ENCODE results near the gene LARGE2.

The LARGE2 gene

DNA sequence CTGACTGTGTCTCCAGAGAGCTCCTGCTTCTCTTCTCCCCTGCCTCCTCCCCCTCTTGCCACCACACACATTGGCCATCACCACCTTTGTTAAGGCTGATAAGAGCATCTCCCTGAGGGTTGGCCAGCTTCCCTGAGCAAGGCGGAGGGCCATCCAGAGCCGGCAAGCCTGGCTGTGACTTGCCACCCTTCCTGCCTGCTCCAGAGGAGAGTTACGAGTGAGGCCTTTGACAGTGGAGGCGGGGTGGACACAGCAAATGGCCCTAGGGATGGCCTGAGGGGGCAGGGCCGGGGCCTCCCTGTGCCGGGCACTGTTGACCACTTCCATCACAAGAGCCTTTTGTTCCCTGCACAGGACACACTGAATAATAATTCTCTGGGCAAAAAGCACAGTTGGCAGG is 20.8 kb upstream of the LARGE2 start:
- no peak for ATAC-seq
- TF ChIP-seq RARB (CRISPR knock-in tag; IDR thresholded peaks at IDR 0.05) = no peak
- no peak for TF ChIP-seq PPARA (CRISPR knock-in tag; IDR thresholded peaks at IDR 0.05; ENCODE audit: borderline replicate concordance)
- no peak for TF ChIP-seq CSDC2 (CRISPR knock-in tag; IDR thresholded peaks at IDR 0.05)
- no peak for TF ChIP-seq SNAI2 (CRISPR knock-in tag; IDR thresholded peaks at IDR 0.05)
- TF ChIP-seq, protein P1, sequence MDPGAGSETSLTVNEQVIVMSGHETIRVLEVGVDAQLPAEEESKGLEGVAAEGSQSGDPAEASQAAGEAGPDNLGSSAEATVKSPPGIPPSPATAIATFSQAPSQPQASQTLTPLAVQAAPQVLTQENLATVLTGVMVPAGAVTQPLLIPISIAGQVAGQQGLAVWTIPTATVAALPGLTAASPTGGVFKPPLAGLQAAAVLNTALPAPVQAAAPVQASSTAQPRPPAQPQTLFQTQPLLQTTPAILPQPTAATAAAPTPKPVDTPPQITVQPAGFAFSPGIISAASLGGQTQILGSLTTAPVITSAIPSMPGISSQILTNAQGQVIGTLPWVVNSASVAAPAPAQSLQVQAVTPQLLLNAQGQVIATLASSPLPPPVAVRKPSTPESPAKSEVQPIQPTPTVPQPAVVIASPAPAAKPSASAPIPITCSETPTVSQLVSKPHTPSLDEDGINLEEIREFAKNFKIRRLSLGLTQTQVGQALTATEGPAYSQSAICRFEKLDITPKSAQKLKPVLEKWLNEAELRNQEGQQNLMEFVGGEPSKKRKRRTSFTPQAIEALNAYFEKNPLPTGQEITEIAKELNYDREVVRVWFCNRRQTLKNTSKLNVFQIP (CRISPR knock-in tag; IDR thresholded peaks at IDR 0.05; ENCODE audit: borderline replicate concordance, low read depth) = no peak
- TF ChIP-seq OSR1 (CRISPR knock-in tag; IDR thresholded peaks at IDR 0.05) = no peak
- TF ChIP-seq BACH2 (CRISPR knock-in tag; IDR thresholded peaks at IDR 0.05; ENCODE audit: borderline replicate concordance) = no peak
- no peak for TF ChIP-seq TOX (CRISPR knock-in tag; IDR thresholded peaks at IDR 0.05; ENCODE audit: borderline replicate concordance)
- TF ChIP-seq ISL1 (CRISPR knock-in tag; IDR thresholded peaks at IDR 0.05) = no peak
- TF ChIP-seq, protein P2, sequence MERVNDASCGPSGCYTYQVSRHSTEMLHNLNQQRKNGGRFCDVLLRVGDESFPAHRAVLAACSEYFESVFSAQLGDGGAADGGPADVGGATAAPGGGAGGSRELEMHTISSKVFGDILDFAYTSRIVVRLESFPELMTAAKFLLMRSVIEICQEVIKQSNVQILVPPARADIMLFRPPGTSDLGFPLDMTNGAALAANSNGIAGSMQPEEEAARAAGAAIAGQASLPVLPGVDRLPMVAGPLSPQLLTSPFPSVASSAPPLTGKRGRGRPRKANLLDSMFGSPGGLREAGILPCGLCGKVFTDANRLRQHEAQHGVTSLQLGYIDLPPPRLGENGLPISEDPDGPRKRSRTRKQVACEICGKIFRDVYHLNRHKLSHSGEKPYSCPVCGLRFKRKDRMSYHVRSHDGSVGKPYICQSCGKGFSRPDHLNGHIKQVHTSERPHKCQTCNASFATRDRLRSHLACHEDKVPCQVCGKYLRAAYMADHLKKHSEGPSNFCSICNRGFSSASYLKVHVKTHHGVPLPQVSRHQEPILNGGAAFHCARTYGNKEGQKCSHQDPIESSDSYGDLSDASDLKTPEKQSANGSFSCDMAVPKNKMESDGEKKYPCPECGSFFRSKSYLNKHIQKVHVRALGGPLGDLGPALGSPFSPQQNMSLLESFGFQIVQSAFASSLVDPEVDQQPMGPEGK (CRISPR knock-in tag; IDR thresholded peaks at IDR 0.05; ENCODE audit: borderline replicate concordance) = no peak
- no peak for TF ChIP-seq GLIS3 (CRISPR knock-in tag; IDR thresholded peaks at IDR 0.05)
- TF ChIP-seq, protein P3, sequence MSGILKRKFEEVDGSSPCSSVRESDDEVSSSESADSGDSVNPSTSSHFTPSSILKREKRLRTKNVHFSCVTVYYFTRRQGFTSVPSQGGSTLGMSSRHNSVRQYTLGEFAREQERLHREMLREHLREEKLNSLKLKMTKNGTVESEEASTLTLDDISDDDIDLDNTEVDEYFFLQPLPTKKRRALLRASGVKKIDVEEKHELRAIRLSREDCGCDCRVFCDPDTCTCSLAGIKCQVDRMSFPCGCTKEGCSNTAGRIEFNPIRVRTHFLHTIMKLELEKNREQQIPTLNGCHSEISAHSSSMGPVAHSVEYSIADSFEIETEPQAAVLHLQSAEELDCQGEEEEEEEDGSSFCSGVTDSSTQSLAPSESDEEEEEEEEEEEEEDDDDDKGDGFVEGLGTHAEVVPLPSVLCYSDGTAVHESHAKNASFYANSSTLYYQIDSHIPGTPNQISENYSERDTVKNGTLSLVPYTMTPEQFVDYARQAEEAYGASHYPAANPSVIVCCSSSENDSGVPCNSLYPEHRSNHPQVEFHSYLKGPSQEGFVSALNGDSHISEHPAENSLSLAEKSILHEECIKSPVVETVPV (CRISPR knock-in tag; IDR thresholded peaks at IDR 0.05) = no peak
- no peak for TF ChIP-seq ZNF565 (CRISPR knock-in tag; conservative IDR thresholded peaks at IDR 0.05; ENCODE audit: low read depth)
- TF ChIP-seq ESRRG (CRISPR knock-in tag; IDR thresholded peaks at IDR 0.05) = no peak

DNA sequence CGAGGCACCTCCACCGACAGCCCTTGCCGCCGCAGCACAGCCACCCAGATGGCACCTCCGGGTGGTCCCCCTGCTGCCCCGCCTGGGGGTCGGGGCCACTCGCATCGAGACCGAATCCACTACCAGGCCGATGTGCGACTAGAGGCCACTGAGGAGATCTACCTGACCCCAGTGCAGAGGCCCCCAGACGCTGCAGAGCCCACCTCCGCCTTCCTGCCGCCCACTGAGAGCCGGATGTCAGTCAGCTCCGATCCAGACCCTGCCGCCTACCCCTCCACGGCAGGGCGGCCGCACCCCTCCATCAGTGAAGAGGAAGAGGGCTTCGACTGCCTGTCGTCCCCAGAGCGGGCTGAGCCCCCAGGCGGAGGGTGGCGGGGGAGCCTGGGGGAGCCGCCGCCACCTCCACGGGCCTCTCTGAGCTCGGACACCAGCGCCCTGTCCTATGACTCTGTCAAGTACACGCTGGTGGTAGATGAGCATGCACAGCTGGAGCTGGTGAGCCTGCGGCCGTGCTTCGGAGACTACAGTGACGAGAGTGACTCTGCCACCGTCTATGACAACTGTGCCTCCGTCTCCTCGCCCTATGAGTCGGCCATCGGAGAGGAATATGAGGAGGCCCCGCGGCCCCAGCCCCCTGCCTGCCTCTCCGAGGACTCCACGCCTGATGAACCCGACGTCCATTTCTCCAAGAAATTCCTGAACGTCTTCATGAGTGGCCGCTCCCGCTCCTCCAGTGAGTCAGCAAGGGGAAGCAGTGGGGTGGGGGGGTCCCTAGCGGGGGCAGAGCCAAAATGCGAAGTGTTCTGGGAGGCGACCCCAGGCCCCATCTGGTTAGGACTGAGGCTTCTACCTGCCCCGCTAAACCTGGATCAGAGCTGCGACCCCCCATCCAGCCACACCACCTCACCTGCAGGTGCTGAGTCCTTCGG is 19.7 kb upstream of the LARGE2 start:
- TF ChIP-seq, protein P4, sequence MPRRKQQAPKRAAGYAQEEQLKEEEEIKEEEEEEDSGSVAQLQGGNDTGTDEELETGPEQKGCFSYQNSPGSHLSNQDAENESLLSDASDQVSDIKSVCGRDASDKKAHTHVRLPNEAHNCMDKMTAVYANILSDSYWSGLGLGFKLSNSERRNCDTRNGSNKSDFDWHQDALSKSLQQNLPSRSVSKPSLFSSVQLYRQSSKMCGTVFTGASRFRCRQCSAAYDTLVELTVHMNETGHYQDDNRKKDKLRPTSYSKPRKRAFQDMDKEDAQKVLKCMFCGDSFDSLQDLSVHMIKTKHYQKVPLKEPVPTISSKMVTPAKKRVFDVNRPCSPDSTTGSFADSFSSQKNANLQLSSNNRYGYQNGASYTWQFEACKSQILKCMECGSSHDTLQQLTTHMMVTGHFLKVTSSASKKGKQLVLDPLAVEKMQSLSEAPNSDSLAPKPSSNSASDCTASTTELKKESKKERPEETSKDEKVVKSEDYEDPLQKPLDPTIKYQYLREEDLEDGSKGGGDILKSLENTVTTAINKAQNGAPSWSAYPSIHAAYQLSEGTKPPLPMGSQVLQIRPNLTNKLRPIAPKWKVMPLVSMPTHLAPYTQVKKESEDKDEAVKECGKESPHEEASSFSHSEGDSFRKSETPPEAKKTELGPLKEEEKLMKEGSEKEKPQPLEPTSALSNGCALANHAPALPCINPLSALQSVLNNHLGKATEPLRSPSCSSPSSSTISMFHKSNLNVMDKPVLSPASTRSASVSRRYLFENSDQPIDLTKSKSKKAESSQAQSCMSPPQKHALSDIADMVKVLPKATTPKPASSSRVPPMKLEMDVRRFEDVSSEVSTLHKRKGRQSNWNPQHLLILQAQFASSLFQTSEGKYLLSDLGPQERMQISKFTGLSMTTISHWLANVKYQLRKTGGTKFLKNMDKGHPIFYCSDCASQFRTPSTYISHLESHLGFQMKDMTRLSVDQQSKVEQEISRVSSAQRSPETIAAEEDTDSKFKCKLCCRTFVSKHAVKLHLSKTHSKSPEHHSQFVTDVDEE (CRISPR knock-in tag; IDR thresholded peaks at IDR 0.05) = no peak
- TF ChIP-seq ISL1 (CRISPR knock-in tag; IDR thresholded peaks at IDR 0.05) = no peak
- no peak for TF ChIP-seq PPARA (CRISPR knock-in tag; IDR thresholded peaks at IDR 0.05; ENCODE audit: borderline replicate concordance)
- no peak for TF ChIP-seq ZFP30 (CRISPR knock-in tag; IDR thresholded peaks at IDR 0.05)
- TF ChIP-seq CSDC2 (CRISPR knock-in tag; IDR thresholded peaks at IDR 0.05) = no peak
- TF ChIP-seq, protein P5, sequence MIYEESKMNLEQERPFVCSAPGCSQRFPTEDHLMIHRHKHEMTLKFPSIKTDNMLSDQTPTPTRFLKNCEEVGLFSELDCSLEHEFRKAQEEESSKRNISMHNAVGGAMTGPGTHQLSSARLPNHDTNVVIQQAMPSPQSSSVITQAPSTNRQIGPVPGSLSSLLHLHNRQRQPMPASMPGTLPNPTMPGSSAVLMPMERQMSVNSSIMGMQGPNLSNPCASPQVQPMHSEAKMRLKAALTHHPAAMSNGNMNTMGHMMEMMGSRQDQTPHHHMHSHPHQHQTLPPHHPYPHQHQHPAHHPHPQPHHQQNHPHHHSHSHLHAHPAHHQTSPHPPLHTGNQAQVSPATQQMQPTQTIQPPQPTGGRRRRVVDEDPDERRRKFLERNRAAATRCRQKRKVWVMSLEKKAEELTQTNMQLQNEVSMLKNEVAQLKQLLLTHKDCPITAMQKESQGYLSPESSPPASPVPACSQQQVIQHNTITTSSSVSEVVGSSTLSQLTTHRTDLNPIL (CRISPR knock-in tag; IDR thresholded peaks at IDR 0.05; ENCODE audit: low read depth) = no peak
- no peak for TF ChIP-seq GLIS3 (CRISPR knock-in tag; IDR thresholded peaks at IDR 0.05)
- TF ChIP-seq, protein P2 (CRISPR knock-in tag; IDR thresholded peaks at IDR 0.05; ENCODE audit: borderline replicate concordance) = no peak
- no peak for TF ChIP-seq ESRRG (CRISPR knock-in tag; IDR thresholded peaks at IDR 0.05)
- no peak for TF ChIP-seq BACH2 (CRISPR knock-in tag; IDR thresholded peaks at IDR 0.05; ENCODE audit: borderline replicate concordance)
- no peak for ATAC-seq

Measured in SK-N-SH treated with all-trans-retinoic acid at 6 μM for 48 hours (cell line).